ENCODE data around the gene CYP4F12.

Gene CYP4F12

GRCh38 chr19:15717809-15718208 lies 44.9 kb downstream of the CYP4F12 start:
- DNase-seq = no peak

- no peak for DNase-seq
These were observed 48.4 kb downstream of the CYP4F12 start for GRCh38 chr19:15721268-15721667.

- no peak for DNase-seq
These were observed 50.1 kb downstream of the CYP4F12 start for GRCh38 chr19:15722956-15723355.

GRCh38 chr19:15727724-15728123 lies 54.8 kb downstream of the CYP4F12 start, which contains the start of gene OR10H2:
OR10H2 (plus strand) TSS chr19:15728024; CDS start chr19:15728044, 20 bp downstream.
- DNase-seq = no peak

- DNase-seq = no peak
These were observed 57.7 kb downstream of the CYP4F12 start for GRCh38 chr19:15730538-15730937.

- DNase-seq = no peak
These were observed 59.5 kb downstream of the CYP4F12 start for GRCh38 chr19:15732388-15732787.

- no peak for DNase-seq
These were observed 61.0 kb downstream of the CYP4F12 start for GRCh38 chr19:15733895-15734294.

GRCh38 chr19:15737722-15738121 lies 64.8 kb downstream of the CYP4F12 start, which contains the start of gene OR10H3:
OR10H3 (plus strand) TSS chr19:15737985; CDS start chr19:15741393, 3,408 bp downstream.
- no peak for DNase-seq

- DNase-seq = no peak
These were observed 67.9 kb downstream of the CYP4F12 start for GRCh38 chr19:15740785-15741184.

Data from cerebellar nuclear complex (tissue), 1 donor.